Adipocyte (in vitro differentiated cells): ENCODE data around the gene SLC11A1.

Experiments
- DNase-seq: peaks from one replicate; pipeline ENCODE4 v3.0.0-alpha.2; 2015; ENCODE audit warnings: low read depth
- H3K27me3 ChIP-seq: replicated peaks from 2 replicates; pipeline ENCODE4 v1.7.0; 2013; ENCODE audit warnings: mild to moderate bottlenecking, low read length, moderate library complexity; ENCODE audit not compliant: control insufficient read depth, insufficient read depth
- H3K36me3 ChIP-seq: 2 replicates; pipeline ENCODE4 v1.7.0; 2013; ENCODE audit warnings: low read length, mild to moderate bottlenecking, moderate library complexity; ENCODE audit not compliant: control insufficient read depth, insufficient read depth, severe bottlenecking
- H3K4me1 ChIP-seq: 2 replicates; pipeline ENCODE4 v1.7.0; 2013; ENCODE audit warnings: mild to moderate bottlenecking, low read length, moderate library complexity; ENCODE audit not compliant: control insufficient read depth, insufficient read depth
- H3K4me3 ChIP-seq: 2 replicates; pipeline ENCODE4 v1.7.0; 2013; ENCODE audit warnings: mild to moderate bottlenecking, low read length, moderate library complexity
- H3K9ac ChIP-seq: 2 replicates; pipeline ENCODE4 v1.7.0; 2013; ENCODE audit warnings: mild to moderate bottlenecking, low read length, moderate library complexity
- H3K9me3 ChIP-seq: 2 replicates; pipeline ENCODE4 v1.7.0; 2013; ENCODE audit warnings: mild to moderate bottlenecking, low read length, moderate library complexity; ENCODE audit not compliant: control insufficient read depth

The SLC11A1 gene

GRCh38 chr2:218387369-218388194 lies 5.5 kb downstream of the SLC11A1 start:
- no peak overlapping the region for H3K4me3 ChIP-seq
- H3K36me3 ChIP-seq, result no peaks in the 10 kb centered on the region
- DNase-seq, result peak; percentile 36

GRCh38 chr2:218389333-218390150 lies 7.5 kb downstream of the SLC11A1 start:
- Histone ChIP-seq H3K36me3 (no peaks in the 10 kb centered on the region), H3K4me1 (no peaks in the 10 kb centered on the region), H3K4me3 (no peak overlapping the region), H3K9ac (no peak overlapping the region), H3K9me3 (no peaks in the 10 kb centered on the region), H3K27me3 (peaks cover 17% of the 10 kb centered on the region)
- DNase-seq, result no peak

More at GRCh38 chr2:218387369-218388194, 5.5 kb downstream of the SLC11A1 start:
- Histone ChIP-seq H3K4me1 (no peaks in the 10 kb centered on the region), H3K27me3 (peaks cover 23% of the 10 kb centered on the region), H3K9me3 (no peaks in the 10 kb centered on the region), H3K9ac (no peak overlapping the region)

DNA sequence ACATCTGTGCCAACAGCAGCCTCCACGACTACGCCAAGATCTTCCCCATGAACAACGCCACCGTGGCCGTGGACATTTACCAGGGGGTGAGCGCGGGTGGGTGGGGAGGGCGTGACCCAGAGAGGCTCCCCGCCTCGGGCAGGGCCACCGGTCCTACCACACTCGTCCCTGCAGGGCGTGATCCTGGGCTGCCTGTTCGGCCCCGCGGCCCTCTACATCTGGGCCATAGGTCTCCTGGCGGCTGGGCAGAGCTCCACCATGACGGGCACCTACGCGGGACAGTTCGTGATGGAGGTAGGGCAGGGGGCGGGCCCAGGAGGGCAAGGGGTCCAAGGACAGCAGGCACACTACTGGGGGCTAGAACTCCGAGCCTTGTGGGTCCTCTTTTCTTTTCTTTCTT lies 9.1 kb downstream of the SLC11A1 start:
- Histone ChIP-seq H3K4me3 (no peak overlapping the region), H3K36me3 (no peaks in the 10 kb centered on the region), H3K9me3 (no peaks in the 10 kb centered on the region), H3K9ac (no peak overlapping the region), H3K4me1 (no peaks in the 10 kb centered on the region), H3K27me3 (peaks cover 15% of the 10 kb centered on the region)
- DNase-seq, result no peak

- Histone ChIP-seq H3K27me3 (peaks cover 5% of the 10 kb centered on the region), H3K36me3 (no peaks in the 10 kb centered on the region), H3K9me3 (no peaks in the 10 kb centered on the region), H3K4me3 (no peak overlapping the region), H3K4me1 (peaks cover 6% of the 10 kb centered on the region), H3K9ac (no peak overlapping the region)
- no peak for DNase-seq
Measured at GRCh38 chr2:218392459-218392858, 10.4 kb downstream of the SLC11A1 start.

DNA sequence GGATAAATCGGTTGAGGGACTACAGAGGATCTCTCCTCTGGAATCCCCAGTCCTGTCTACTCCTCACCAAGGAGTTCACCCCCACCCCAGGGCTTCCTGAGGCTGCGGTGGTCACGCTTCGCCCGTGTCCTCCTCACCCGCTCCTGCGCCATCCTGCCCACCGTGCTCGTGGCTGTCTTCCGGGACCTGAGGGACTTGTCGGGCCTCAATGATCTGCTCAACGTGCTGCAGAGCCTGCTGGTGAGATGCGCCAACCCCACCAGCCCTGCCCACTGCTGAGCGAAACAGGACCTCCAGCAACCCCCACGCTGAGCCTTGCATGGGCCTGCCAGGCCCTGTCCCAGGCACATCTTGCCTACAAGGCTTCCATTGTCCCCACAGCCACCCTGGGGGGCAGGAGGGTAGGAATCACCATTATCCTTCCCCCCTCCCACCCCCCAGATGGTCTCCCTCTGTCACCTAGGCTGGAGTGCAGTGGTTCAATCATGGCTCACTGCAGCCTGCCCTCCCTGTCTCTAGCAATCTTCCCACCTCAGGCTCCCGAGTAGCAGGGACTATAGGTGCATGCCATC lies 10.9 kb downstream of the SLC11A1 start:
- Histone ChIP-seq H3K9me3 (no peaks in the 10 kb centered on the region), H3K36me3 (no peaks in the 10 kb centered on the region), H3K4me1 (peaks cover 11% of the 10 kb centered on the region), H3K9ac (no peak overlapping the region), H3K27me3 (no peaks in the 10 kb centered on the region), H3K4me3 (no peak overlapping the region)
- no peak for DNase-seq

GRCh38 chr2:218393750-218394290 lies 11.7 kb downstream of the SLC11A1 start:
- Histone ChIP-seq H3K27me3 (no peaks in the 10 kb centered on the region), H3K36me3 (no peaks in the 10 kb centered on the region), H3K9me3 (no peaks in the 10 kb centered on the region), H3K4me3 (no peak overlapping the region), H3K4me1 (peaks cover 15% of the 10 kb centered on the region), H3K9ac (no peak overlapping the region)
- DNase-seq, result no peak

DNA sequence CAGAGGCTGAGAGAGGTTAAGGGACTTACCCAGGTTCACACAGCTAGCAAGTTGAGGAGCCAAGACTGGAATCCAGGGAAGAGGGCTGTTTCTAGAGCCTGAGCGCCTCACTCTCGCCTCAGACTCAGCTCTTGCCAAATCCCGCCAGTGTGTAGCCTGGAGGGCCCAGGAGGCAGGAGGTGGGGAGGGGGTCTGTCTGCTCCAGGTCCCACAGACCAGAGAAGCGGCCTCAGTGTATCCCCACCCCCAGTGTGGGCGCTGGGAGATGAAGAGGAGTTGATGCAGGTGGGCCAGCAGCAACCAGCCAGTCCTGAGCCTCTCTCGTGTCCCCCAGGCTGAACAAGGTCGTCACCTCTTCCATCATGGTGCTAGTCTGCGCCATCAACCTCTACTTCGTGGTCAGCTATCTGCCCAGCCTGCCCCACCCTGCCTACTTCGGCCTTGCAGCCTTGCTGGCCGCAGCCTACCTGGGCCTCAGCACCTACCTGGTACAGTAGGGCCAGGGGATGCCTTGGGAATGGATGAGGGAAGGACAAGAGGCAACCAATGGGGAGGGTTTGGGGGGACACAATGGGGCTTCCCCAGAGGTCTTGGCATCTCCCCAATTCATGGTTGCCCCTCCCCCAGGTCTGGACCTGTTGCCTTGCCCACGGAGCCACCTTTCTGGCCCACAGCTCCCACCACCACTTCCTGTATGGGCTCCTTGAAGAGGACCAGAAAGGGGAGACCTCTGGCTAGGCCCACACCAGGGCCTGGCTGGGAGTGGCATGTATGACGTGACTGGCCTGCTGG lies 12.4 kb downstream of the SLC11A1 start:
- Histone ChIP-seq H3K9ac (no peak overlapping the region), H3K36me3 (no peaks in the 10 kb centered on the region), H3K9me3 (no peaks in the 10 kb centered on the region), H3K27me3 (no peaks in the 10 kb centered on the region), H3K4me1 (peaks cover 15% of the 10 kb centered on the region), H3K4me3 (no peak overlapping the region)
- DNase-seq, result no peak

- no peak for DNase-seq
- Histone ChIP-seq H3K9me3 (no peaks in the 10 kb centered on the region), H3K4me3 (no peak overlapping the region), H3K36me3 (no peaks in the 10 kb centered on the region), H3K9ac (no peak overlapping the region), H3K4me1 (peaks cover 15% of the 10 kb centered on the region), H3K27me3 (no peaks in the 10 kb centered on the region)
Measured at GRCh38 chr2:218395090-218395444, 13.0 kb downstream of the SLC11A1 start.

GRCh38 chr2:218395456-218395825 lies 13.4 kb downstream of the SLC11A1 start:
- Histone ChIP-seq H3K36me3 (no peaks in the 10 kb centered on the region), H3K9me3 (no peaks in the 10 kb centered on the region), H3K27me3 (no peaks in the 10 kb centered on the region), H3K4me1 (peaks cover 15% of the 10 kb centered on the region), H3K4me3 (peak overlapping the region; percentile 89), H3K9ac (peak overlapping the region; percentile 96)
- no peak for DNase-seq

- peak; percentile 98 for DNase-seq
- H3K4me1 ChIP-seq, result peaks cover 16% of the 10 kb centered on the region
- peak overlapping the region; percentile 89 for H3K4me3 ChIP-seq
- H3K9ac ChIP-seq, result peak overlapping the region; percentile 96
- H3K27me3 ChIP-seq, result no peaks in the 10 kb centered on the region
- H3K36me3 ChIP-seq, result no peaks in the 10 kb centered on the region
- H3K9me3 ChIP-seq, result no peaks in the 10 kb centered on the region
Measured at GRCh38 chr2:218395826-218396687, 14.0 kb downstream of the SLC11A1 start.
